Endothelial cell of umbilical vein (primary cell): ENCODE data around the gene CYP3A4. TPM values are rescaled to one million over a fixed set of nuclear protein-coding genes. Genes with fewer than 3 reads are reported as not detected.

Experiments
- BruUV-seq: library from RNA; stranded (reverse); fragments of 400-500 nt; replicated peaks from 2 replicates; lab custom pipeline; 2021; lab: Mats Ljungman, UMichigan
- CTCF ChIA-PET: fragments of 300-600, 350-600 bp; sonication (Branson Sonifier 250); formaldehyde crosslinking; loops from one replicate; lab custom pipeline; 2021; ENCODE audit warnings: antibody characterized with exemption, inconsistent platforms; lab: Charles Lee
- POLR2A ChIA-PET: fragments of 300-600, 350-600 bp; sonication (Branson Sonifier 250); formaldehyde crosslinking; loops from one replicate; lab custom pipeline; 2021; ENCODE audit warnings: antibody characterized with exemption, inconsistent platforms; lab: Charles Lee
- DNase-seq: peaks from one replicate; pipeline ENCODE4 v3.0.0-alpha.2; 2011; ENCODE audit warnings: low read depth, low spot score
- FAIRE-seq: peaks from 2 replicates; lab custom pipeline; 2011; peaks lifted over from hg19 to GRCh38; lab: Jason Lieb, UNC
- H2AFZ ChIP-seq: 2 replicates; pipeline ENCODE4 v1.6.0; 2012; ENCODE audit warnings: low read depth, low read length, control low read depth, inconsistent platforms
- H3K27ac ChIP-seq: 2 replicates; pipeline ENCODE4 v1.5.1; 2011; ENCODE audit warnings: low read depth, mild to moderate bottlenecking, control low read depth, low read length, moderate library complexity; ENCODE audit not compliant: insufficient read depth
- H3K27me3 ChIP-seq, 2 experiments: 2 replicates each; pipeline versions ENCODE4 v1.6.0 to v1.6.1; 2011; ENCODE audit warnings: low read length in 2 of 2, mixed read lengths in 1 of 2; ENCODE audit not compliant: control insufficient read depth in 2 of 2, insufficient read depth in 2 of 2
- H3K36me3 ChIP-seq, 2 experiments: 2 replicates in 1 of 2; 3 replicates in 1 of 2; pipeline ENCODE4 v1.5.1; 2011; ENCODE audit warnings: low read length in 2 of 2, mild to moderate bottlenecking in 1 of 2, moderate library complexity in 1 of 2; ENCODE audit not compliant: control insufficient read depth in 2 of 2, insufficient read depth in 2 of 2; ENCODE audit errors: extremely low read depth in 1 of 2
- H3K4me1 ChIP-seq: 3 replicates; pipeline ENCODE4 v1.5.1; 2011; ENCODE audit warnings: mild to moderate bottlenecking, low read length; ENCODE audit not compliant: control insufficient read depth, insufficient read depth; ENCODE audit errors: extremely low read depth
- H3K4me2 ChIP-seq: 2 replicates; pipeline ENCODE4 v1.6.1; 2011; ENCODE audit warnings: low read length, control low read depth, mixed read lengths; ENCODE audit not compliant: insufficient read depth
- H3K4me3 ChIP-seq, 3 experiments: fragments of 200-600 bp in 1 of 3; sonication (generic), shearing (Covaris generic) in 1 of 3; replicated peaks in 1 of 3; 2 replicates each; pipeline ENCODE4 v1.5.1; 2011 to 2016; ENCODE audit warnings: control low read depth in 3 of 3, low read length in 3 of 3, mild to moderate bottlenecking in 2 of 3, inconsistent platforms in 1 of 3, low read depth in 1 of 3, moderate library complexity in 1 of 3; ENCODE audit not compliant: insufficient read depth in 1 of 3
- H3K79me2 ChIP-seq: 2 replicates; pipeline ENCODE4 v1.6.0; 2012; ENCODE audit warnings: low read length, inconsistent platforms; ENCODE audit not compliant: control insufficient read depth, insufficient read depth
- H3K9ac ChIP-seq: replicated peaks from 2 replicates; pipeline ENCODE3; 2011; ENCODE audit warnings: low read length, control low read depth; ENCODE audit not compliant: insufficient read depth; ENCODE audit errors: extremely low read depth
- H3K9me1 ChIP-seq: replicated peaks from 3 replicates; pipeline ENCODE4 v1.6.0; 2011; ENCODE audit warnings: mild to moderate bottlenecking, low read length; ENCODE audit not compliant: control insufficient read depth, insufficient read depth; ENCODE audit errors: extremely low read depth
- H3K9me3 ChIP-seq: replicated peaks from 2 replicates; pipeline ENCODE4 v1.5.1; 2012; ENCODE audit warnings: low read length, inconsistent platforms; ENCODE audit not compliant: control insufficient read depth, insufficient read depth
- H4K20me1 ChIP-seq: replicated peaks from 2 replicates; pipeline ENCODE3; 2011; ENCODE audit warnings: mild to moderate bottlenecking, low read length; ENCODE audit not compliant: control insufficient read depth, insufficient read depth; ENCODE audit errors: extremely low read depth
- CTCF ChIP-seq, 2 donors: IDR thresholded peaks; 1 replicate in 1 of 2; 2 replicates in 1 of 2; pipeline ENCODE4 v1.5.1; 2011; ENCODE audit warnings: low read length in 2 of 2, mild to moderate bottlenecking in 2 of 2, moderate library complexity in 2 of 2, control low read depth in 1 of 2, inconsistent platforms in 1 of 2, low read depth in 1 of 2; ENCODE audit not compliant: insufficient read depth in 1 of 2; ENCODE audit errors: extremely low read depth in 1 of 2
- EZH2 ChIP-seq: IDR thresholded peaks from 2 replicates; pipeline ENCODE4 v1.6.1; 2012; ENCODE audit warnings: borderline replicate concordance, low read depth, mild to moderate bottlenecking, moderate library complexity, low read length, inconsistent platforms; ENCODE audit not compliant: severe bottlenecking
- FOS ChIP-seq: IDR thresholded peaks from 2 replicates; pipeline ENCODE4 v1.6.1; 2011; ENCODE audit warnings: mild to moderate bottlenecking, low read length, moderate library complexity, borderline replicate concordance; ENCODE audit not compliant: insufficient read depth
- GATA2 ChIP-seq: IDR thresholded peaks from 2 replicates; pipeline ENCODE4 v1.7.0; 2011; ENCODE audit warnings: low read depth, mild to moderate bottlenecking, moderate library complexity, mixed read lengths, low read length; ENCODE audit not compliant: insufficient read length, insufficient read depth
- JUN ChIP-seq: IDR thresholded peaks from 2 replicates; pipeline ENCODE4 v1.6.1; 2011; ENCODE audit warnings: borderline replicate concordance, low read depth; ENCODE audit not compliant: insufficient read length, insufficient read depth
- MAX ChIP-seq: IDR thresholded peaks from 2 replicates; pipeline ENCODE4 v1.6.1; 2011; ENCODE audit not compliant: insufficient read depth, insufficient read length
- MYC ChIP-seq: IDR thresholded peaks from one replicate; pipeline ENCODE4 v1.6.1; 2011; ENCODE audit warnings: mild to moderate bottlenecking, low read depth, low read length
- POLR2A ChIP-seq: IDR thresholded peaks from 2 replicates; pipeline ENCODE4 v1.6.1; 2012; ENCODE audit warnings: low read depth, mild to moderate bottlenecking, control low read depth, low read length
- POLR2AphosphoS5 ChIP-seq: IDR thresholded peaks from 2 replicates; pipeline ENCODE4 v1.6.1; 2012; ENCODE audit warnings: low read depth, mild to moderate bottlenecking, control low read depth, low read length, moderate library complexity; ENCODE audit not compliant: insufficient read depth
- dilution Hi-C: fragments of 300-500 bp; cut with MboI; formaldehyde crosslinking; loops from one replicate; pipeline ENCODE4 v1.15.0; 2019; ENCODE audit warnings: low sequenced_read_pairs; ENCODE audit not compliant: extremely low pct_ligation_motif_present
- intact Hi-C: fragments of 100-400 bp; cut with micrococcal nuclease; formaldehyde crosslinking; loops from one replicate; pipeline ENCODE4 v1.10.0; 2022
- polyA plus RNA-seq, 4 experiments: library from polyadenylated mRNA; depleted of rRNA in 3 of 4; stranded (reverse) in 3 of 4; unstranded in 1 of 4; fragments of >200 nt; gene quantifications; 2 replicates each; pipeline versions ENCODE4 v1.2.1 to v1.2.3, GENCODE V29; 2011 to 2012; ENCODE audit warnings: missing spikeins in 1 of 4
- total RNA-seq: library from RNA; stranded (reverse); gene quantifications from 2 replicates; pipeline ENCODE4 v1.2.3, GENCODE V29; 2021

The CYP3A4 gene
- total and polyA plus RNA-seq, 2 donors (not counting 3 experiments of a cell fraction or from before 2014, with no cell fraction given), result not detected

- H3K9me1 ChIP-seq, result no peaks in the 10 kb centered on the region
- H3K27me3 ChIP-seq, result peaks cover 7 to 14% of the 10 kb centered on the region in 2 experiments
- intact Hi-C loops, result no loop called here
- H3K4me2 ChIP-seq, result no peak overlapping the region
- CTCF ChIA-PET, result interaction anchor here (2.1 kb wide), 1 partner anchor 14 kb away, joined by 6 read pairs; no protein-coding TSS in a partner anchor
- H3K36me3 ChIP-seq, result no peaks in the 10 kb centered on the region
- no peak overlapping the region for H3K9ac ChIP-seq
- BruUV-seq, result no TSS peak
- DNase-seq (no peak), FAIRE-seq (no peak)
- H2AFZ ChIP-seq, result no peak overlapping the region
- no peak overlapping the region for H3K4me3 ChIP-seq
- TF ChIP-seq GATA2, result no peak
- H4K20me1 ChIP-seq, result no peaks in the 10 kb centered on the region
- POLR2A ChIA-PET, result no interaction called here
- no peaks in the 10 kb centered on the region for H3K9me3 ChIP-seq
- no peaks in the 10 kb centered on the region for H3K79me2 ChIP-seq
- dilution Hi-C loops, result no loop called here
- no peaks in the 10 kb centered on the region for H3K4me1 ChIP-seq
- H3K27ac ChIP-seq, result no peak overlapping the region
These were observed 41.5 kb upstream of the CYP3A4 start for GRCh38 chr7:99825452-99825851.

GRCh38 chr7:99824091-99824490 is 40.1 kb upstream of the CYP3A4 start:
- ChIA-PET CTCF (interaction anchor here (2.1 kb wide), 1 partner anchor 15 kb away, joined by 6 read pairs; no protein-coding TSS in a partner anchor), POLR2A (no interaction called here)
- Histone ChIP-seq H3K9me3 (no peaks in the 10 kb centered on the region), H3K9me1 (no peaks in the 10 kb centered on the region), H3K79me2 (no peaks in the 10 kb centered on the region), H3K4me2 (no peak overlapping the region), H3K36me3 (no peaks in the 10 kb centered on the region), H3K4me1 (no peaks in the 10 kb centered on the region), H3K27me3 (peaks cover 7 to 16% of the 10 kb centered on the region in 2 experiments), H4K20me1 (no peaks in the 10 kb centered on the region), H3K4me3 (no peak overlapping the region), H2AFZ (no peak overlapping the region), H3K9ac (no peak overlapping the region), H3K27ac (no peak overlapping the region)
- TF ChIP-seq POLR2AphosphoS5 (no peak), POLR2A (no peak), MYC (no peak), MAX (no peak), CTCF (IDR thresholded peaks at IDR 0.05; ENCODE audit: extremely low read depth in 1 of 2, insufficient read depth in 1 of 2, low read depth in 1 of 2, low read length in 2 of 2) (no peak), EZH2 (no peak), JUN (no peak), FOS (no peak), GATA2 (no peak)
- DNase-seq, result no peak
- dilution Hi-C loops (no loop called here), intact Hi-C loops (no loop called here)
- no peak for FAIRE-seq
- BruUV-seq, result no TSS peak
